Skeletal muscle cell (primary cell): ENCODE data around the gene KRT17.
"Not testable (repeated sequence)": the region's sequence is repeated elsewhere in the genome, so short reads cannot be mapped to it uniquely, and the experiment has no call there.

Experiments
- DNase-seq: peaks from one replicate; pipeline ENCODE4 v3.0.0-alpha.2; 2010; ENCODE audit warnings: low read depth
- H3K4me3 ChIP-seq: 2 replicates; pipeline ENCODE4 v1.5.1; 2011; ENCODE audit warnings: low read depth, mild to moderate bottlenecking, control low read depth, low read length, moderate library complexity

KRT17 gene

GRCh38 chr17:41622340-41623183, 1.8 kb downstream of the KRT17 start:
- H3K4me3 ChIP-seq, DNase-seq: not testable (repeated sequence)

GRCh38 chr17:41621916-41622315, 2.5 kb downstream of the KRT17 start:
- DNase-seq = no peak
- H3K4me3 ChIP-seq = no peak overlapping the region

DNA sequence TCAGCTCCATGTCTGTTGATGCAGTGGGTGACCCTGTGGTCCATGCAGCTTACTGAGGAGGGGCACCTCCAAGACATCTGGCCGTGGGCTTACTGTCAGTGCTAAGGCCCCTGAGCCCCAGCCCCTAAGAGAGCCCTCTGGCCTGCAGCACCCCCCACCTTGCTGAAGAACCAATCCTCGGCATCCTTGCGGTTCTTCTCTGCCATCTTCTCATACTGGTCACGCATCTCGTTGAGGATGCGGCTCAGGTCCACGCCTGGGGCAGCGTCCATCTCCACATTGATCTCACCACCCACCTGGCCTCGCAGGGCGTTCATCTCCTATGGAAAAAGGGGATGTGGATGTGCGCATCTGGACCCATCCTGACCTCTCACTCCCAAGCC, 2.9 kb downstream of the KRT17 start:
- not testable (repeated sequence) for DNase-seq, H3K4me3 ChIP-seq

- no peak for DNase-seq
- H3K4me3 ChIP-seq = no peak overlapping the region
Measured at GRCh38 chr17:41620583-41621434, 3.6 kb downstream of the KRT17 start.

DNA sequence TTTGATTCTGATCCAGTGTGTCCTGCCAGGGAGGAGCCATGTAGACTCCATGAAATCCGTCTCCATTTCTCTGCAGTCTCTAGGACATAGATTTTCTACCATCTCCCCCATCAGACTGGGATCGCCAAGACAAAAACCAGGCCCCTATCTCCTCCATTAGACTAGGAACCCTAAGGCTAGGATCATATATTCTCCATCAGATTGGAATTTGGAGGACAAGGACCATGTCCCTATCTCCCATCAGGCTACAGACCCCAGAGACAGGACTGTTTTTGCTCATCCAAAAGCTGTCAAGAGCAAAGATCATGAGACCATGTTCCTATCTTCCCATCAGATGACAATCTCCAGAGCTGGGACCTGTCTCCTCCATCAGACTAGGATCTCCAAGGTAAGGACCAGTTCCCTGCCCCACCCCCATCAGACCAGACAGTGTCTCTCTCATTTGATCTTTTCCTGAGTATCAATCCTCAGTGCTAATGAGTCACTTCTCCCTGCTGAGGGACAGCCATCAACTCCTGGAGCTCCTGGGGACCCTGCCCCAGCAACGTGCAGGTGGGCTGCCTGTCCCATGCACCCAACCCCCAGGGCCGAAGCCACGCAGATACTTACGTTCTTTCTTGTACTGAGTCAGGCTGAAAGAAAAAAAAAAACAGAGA, 4.3 kb downstream of the KRT17 start:
- H3K4me3 ChIP-seq, DNase-seq: not testable (repeated sequence)

DNA sequence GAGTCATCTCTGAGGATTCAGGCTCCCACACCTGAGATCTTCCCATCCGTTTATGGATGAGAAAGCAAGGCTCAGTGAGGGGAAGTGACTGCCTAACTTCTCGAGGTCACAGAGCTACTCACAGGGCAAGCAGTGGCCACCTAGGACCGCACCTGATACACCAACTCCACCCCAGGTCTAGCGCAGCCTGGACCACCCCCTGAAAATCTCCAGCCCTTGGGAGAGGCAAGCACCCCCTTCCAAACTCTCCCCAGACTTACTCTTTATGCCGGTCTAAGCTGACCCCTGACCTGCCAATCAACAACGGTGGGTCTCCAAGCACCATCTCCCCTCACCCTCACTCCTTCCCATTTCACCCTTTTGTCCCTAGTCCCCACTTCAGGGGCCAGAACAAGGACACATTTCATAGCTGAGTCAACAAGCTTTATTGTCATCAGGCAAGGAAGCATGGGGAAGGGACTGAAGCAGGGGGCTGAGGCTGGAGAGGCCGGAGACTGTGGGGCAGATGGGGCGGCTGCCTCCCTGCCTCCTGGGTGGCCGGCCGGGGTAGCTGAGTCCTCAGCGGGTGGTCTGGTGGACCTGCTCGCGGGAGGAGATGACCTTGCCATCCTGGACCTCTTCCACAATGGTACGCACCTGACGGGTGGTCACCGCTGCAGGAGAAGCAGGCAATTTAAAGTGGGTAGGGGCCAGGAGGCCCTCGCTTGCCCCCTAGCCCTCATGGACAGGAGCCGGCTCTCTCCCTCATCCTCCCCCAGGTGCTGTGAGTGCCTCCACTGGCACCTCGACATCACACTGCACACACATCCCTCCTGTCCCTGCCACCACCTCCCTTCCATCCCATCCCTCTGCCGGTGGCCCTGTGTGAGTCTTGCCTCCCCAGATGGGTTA, 5.1 kb downstream of the KRT17 start:
- H3K4me3 ChIP-seq = no peak overlapping the region
- DNase-seq = no peak

GRCh38 chr17:41618341-41619035, 5.9 kb downstream of the KRT17 start:
- H3K4me3 ChIP-seq = no peak overlapping the region
- DNase-seq = no peak

DNA sequence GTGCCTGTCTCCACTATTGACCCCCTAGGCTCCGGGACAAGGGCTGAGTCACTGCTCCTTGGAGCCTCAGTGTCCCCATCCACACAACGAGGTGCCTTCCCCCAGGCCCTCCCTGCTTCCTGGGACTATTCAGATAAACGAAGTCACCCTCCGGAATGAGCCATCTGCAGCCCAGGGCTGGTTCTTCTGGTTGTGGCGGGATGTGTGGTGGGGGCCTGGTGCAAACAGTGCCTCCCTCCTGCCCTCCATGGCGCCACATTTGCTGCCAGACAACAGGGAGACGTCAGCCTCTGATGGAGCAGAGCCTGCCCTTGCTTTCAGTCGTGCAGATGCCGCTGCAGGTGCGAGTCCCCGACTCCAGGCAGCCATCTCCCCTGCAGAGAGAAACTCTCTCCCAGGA, 6.7 kb downstream of the KRT17 start:
- H3K4me3 ChIP-seq = no peak overlapping the region
- no peak for DNase-seq

DNA sequence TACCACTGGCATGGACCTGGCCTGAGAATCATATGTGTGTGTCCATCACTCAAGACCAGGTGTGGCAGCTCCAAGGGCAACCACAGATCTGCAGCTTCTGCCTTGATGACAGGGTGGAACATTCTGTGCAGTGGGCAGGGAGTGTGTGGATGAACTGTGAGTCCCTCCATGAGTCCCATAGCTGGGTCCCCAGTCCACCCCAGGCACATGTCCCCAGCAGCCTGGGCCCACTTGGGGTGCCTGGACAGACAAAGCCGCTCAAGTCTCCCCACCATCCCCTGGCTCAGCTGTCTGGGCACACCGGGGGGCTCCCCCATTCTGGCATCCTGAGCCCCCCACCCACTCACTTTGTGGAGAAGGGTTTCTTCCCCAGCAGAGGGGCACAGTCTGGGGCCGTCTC, 7.2 kb downstream of the KRT17 start:
- no peak for DNase-seq
- no peak overlapping the region for H3K4me3 ChIP-seq

- not testable (repeated sequence) for H3K4me3 ChIP-seq, DNase-seq
Measured at GRCh38 chr17:41616486-41616885, 7.9 kb downstream of the KRT17 start.

- H3K4me3 ChIP-seq = no peak overlapping the region
- no peak for DNase-seq
Measured at GRCh38 chr17:41615454-41615853, 8.9 kb downstream of the KRT17 start.

DNA sequence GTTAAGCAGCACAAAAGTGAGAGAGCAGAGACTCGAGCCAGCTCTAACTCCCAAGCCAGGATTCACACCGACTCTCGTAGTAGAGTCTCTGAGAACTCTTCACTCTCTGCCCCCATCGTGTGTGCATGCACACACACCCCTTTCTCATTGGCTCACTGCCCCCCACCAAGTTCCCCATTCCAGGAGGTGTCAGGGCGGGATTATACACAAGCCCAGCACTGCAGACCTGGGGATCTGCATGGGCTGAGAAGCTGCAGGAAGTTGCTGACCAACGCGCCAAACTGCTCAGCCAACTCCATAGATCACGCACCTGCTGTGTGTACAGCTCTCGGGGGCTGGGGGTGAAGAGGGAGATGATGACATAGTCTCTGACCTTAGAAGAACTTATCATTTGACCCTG, 9.6 kb downstream of the KRT17 start:
- not testable (repeated sequence) for H3K4me3 ChIP-seq, DNase-seq

- no peak for DNase-seq
- H3K4me3 ChIP-seq = no peak overlapping the region
Measured at GRCh38 chr17:41614098-41614497, 10.3 kb downstream of the KRT17 start.

DNA sequence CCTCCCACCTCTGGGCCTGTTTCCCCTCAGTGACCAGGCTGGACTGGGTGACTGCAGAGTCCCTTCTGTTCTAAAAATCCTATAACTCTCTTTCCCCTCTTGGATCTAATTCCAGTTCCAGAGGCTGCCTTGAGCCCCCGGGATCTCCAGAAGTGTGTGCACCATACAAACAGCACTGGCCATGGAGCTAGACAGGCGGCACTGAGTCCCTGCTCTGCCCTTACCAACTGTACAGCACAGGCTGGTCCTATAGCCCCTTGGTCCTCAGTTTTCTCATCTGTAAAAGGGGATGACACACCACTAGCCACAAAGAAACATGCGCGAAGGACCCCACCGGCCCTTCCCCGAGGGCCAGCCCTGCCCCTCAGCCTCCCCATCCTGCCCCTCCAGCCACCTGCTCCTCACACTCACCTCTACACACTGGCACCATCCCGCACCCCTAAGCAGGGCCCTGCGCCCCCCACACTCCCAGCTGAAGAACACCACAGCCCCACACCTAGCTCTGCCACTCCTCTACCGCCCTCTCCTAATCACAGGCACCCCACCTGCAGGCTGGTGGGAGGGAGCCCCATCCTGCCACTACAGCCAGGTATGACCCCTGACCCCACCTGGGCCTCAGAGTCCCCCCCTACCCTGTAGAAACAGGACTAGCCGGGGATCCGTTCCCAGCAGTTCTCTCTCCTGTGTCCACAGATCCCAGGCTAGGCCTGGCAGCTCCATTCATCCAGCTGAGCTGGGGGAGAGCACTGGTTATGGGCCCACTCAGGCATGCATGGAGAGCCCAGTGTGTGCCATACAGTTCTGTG, 10.9 kb downstream of the KRT17 start:
- no peak for DNase-seq
- no peak overlapping the region for H3K4me3 ChIP-seq

DNA sequence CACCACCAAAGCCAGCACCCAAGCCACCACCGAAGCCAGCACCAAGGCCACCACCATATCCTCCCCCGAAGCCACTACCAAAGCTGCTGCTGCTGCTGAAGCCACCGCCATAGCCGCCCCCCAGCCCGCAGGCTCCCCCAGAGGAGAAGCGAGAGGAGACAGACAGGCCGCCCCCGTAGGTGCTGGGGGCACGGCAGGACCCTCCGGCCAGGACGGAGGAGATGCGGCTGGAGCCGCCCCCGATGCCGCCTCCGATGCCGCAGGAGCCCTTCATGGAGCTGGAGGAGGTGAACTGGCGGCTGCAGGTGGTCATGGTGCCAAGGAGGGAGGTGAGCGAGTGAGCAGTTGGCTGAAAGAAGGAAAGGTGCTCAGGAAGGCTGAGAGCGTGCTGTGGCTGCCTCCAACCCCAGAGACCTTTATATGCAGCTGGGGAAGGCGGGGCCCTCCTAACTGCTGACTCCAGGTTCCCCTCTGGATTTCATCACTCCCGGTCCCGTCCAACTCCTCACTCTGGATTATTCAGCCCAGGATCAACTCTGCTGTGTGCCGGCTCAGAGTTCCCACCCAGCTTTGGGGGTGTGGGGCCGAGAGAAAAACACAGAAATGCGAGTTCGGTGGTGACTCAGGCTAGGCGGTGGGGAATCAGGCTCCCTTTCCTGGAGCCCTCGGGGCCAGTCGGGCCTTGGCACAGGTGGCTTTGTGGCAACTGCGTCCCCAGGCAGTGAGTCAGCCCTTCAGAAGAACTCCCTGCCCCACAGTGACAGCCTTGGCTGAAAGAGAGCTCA, 11.8 kb downstream of the KRT17 start, which contains the start of gene KRT16:
Gene KRT16, minus strand, starts transcription at position 392 of the 785 bp plus-strand sequence. Its CDS starts 79 bp downstream, at position 313.
- DNase-seq, H3K4me3 ChIP-seq: not testable (repeated sequence)

GRCh38 chr17:41610965-41611640, 13.3 kb downstream of the KRT17 start:
- DNase-seq = no peak
- no peak overlapping the region for H3K4me3 ChIP-seq
